B cell (primary cell): Measurements from ENCODE around the gene RBBP8.

Experiments
- EZH2 ChIP-seq: IDR thresholded peaks from 2 replicates; pipeline ENCODE4 v1.6.1; 2012; ENCODE audit warnings: borderline replicate concordance, low read depth, mild to moderate bottlenecking, moderate library complexity, low read length; ENCODE audit not compliant: insufficient read depth, poor library complexity, severe bottlenecking
- TF ChIP-seq, protein P1 (sequence below): fragments of 200-600 bp; IDR thresholded peaks from one replicate; pipeline ENCODE4 v1.8.0; 2022; ENCODE audit warnings: antibody characterized with exemption, mild to moderate bottlenecking

DNA sequence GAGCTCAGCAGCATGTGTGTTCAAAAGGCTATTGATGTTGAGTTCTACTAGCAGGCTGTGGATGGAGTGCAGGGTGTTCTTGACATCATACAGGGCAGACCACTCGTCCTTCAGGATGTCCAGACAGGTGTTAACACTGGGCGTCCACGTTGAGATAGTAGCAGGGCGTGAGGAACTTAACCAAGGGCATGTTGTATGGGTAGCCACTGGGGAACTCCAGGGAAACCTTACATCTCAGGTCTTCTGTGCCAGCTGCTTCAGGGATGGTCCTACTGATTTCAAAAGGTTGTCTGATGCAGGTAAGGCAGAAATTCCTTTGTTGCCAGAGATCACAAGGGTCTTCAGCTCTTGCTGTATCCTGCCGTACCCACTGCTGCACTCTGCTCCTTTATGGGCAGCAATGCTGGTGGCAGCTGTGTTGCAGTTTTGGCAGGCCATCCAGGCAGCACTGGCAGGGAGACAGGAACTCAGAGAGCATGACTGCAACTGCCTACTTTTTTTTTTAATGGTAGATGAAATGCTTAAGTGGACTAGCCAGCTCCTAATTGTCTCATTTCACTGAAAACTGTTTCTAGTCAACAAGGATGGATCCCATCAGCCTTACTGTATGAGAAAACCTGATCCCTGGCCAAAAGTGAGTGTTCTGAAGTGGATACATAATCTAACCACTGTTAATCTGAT lies 32.4 kb upstream of the RBBP8 start:
- TF ChIP-seq, protein P1, sequence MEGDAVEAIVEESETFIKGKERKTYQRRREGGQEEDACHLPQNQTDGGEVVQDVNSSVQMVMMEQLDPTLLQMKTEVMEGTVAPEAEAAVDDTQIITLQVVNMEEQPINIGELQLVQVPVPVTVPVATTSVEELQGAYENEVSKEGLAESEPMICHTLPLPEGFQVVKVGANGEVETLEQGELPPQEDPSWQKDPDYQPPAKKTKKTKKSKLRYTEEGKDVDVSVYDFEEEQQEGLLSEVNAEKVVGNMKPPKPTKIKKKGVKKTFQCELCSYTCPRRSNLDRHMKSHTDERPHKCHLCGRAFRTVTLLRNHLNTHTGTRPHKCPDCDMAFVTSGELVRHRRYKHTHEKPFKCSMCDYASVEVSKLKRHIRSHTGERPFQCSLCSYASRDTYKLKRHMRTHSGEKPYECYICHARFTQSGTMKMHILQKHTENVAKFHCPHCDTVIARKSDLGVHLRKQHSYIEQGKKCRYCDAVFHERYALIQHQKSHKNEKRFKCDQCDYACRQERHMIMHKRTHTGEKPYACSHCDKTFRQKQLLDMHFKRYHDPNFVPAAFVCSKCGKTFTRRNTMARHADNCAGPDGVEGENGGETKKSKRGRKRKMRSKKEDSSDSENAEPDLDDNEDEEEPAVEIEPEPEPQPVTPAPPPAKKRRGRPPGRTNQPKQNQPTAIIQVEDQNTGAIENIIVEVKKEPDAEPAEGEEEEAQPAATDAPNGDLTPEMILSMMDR, result no peak
- TF ChIP-seq EZH2, result no peak
